Mucosa of gallbladder (tissue), 1 donor: ENCODE data around the gene SLC25A21. TPM values are rescaled to one million over a fixed set of nuclear protein-coding genes. Genes with fewer than 3 reads are reported as not detected.

Experiments used
- DNase-seq: peaks from one replicate; pipeline ENCODE4 v3.0.0-alpha.2; 2020; ENCODE audit warnings: low spot score
- total RNA-seq: library from RNA; stranded (reverse); gene quantifications from one replicate; pipeline ENCODE4 v1.2.1, GENCODE V29; 2021
- donor health status: DM: no; HTN: no; CAD: no.

Gene SLC25A21
- total RNA-seq, 1 donor from 2014 or later = 1.6 TPM

DNA sequence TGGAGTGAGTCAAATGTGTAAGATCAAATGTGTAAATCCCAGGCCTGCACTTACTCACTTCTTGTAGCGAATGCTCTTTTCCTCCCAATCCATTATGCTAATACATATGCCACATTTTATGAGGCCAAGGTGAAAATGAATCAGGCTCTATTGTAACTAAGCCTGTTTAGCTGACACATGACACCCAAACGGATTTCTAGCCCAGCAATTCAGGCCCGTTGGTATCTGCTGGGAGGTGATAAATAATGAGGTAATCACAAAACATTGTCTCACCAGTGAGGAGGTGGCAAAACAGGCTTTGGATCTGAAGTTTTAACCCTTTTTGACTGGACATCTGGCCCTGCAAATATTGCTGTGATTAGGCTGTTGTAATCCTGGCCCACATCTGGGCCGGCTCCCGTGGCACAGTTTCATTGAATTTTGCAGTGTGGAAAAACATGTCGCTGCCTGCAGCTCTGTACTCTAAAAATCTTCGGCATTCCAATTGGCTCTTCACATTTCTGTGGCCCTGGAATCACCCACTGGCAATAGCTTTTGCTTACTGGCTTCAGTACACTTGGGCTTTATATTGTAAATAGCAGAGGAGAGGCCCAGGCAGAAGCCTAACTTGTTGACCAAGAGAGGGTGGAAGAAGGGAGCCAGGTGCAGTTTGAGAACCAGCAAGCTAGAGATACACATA, 404.7 kb downstream of the SLC25A21 start:
- no peak for DNase-seq

DNA sequence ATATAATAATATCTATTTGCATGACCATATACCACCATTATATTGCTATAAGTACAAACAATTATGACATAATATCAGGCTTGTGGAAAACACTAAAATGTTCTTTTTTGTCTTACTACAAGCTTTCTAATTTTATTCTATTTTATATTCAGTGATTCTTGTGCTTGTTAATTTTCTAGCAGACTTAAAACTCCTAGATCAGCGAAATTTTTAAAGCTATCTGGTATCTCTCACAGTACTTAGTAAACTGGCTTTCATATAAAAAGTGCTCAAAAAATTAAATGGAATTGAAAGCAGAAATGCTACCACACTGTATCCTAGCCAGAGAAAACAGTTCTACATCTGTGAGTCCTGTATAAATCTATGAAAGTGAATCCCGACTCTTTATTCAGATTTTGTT, 405.4 kb downstream of the SLC25A21 start:
- DNase-seq = no peak

DNA sequence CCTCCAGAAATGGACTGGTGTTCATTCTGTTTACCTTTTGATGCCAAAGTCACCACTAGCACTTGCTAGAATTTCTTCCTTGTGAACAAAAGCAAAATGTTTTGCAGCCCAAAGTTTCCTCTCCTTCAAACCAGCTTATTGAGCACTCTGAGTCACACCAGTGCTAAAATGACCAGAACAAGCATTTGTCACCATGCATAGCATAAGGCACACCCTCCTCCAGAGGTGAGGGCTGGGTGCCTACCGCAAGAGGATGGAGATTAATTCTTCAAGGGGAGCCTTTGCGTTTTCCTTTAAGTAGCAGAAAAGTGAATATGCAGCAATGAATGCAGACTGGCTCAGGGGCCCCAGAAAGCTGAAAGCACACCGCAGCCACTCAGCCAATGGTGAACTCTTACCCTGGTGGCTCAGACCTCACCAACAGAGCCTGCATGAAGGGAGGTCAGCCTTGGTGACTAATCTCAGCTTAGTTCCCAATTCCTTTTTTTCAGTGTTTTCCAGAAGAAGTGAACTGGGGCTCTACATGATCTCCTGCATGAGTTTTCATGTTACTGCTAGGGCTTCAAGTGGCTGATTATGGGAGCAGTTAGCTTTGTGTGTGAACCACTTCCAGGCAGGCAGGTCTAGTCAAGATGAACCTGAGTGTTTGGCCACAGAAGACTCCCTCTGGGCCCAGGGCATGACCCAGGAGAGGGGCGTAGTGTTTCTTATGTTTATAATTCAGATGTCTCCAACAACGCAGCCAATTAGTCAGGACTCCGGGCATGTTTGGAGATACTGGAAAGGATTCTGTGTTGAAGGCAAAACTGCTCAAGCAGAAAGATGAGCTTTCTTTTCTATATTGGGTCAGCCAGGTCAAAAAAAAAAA, 414.4 kb downstream of the SLC25A21 start:
- DNase-seq = no peak

DNA sequence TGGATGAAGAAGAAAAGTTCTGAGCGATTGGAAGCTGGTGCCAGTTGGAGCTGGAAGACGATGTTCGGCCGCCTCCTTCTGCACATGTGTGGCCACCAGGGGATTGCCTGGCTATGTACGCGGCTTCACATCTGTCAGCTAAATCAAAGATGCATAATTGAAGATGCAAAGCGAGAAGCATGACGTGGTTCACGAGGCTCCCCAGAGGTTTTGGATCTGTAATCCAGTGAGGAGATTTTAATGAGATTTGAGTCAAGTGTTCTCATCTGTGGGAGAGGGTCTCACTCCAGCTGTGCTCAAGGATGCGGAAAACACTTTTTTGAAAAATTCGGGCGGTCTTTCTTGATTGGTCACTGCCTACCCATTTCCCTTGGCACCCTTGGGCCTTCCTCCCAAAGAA, 416.2 kb downstream of the SLC25A21 start:
- no peak for DNase-seq

- no peak for DNase-seq
Observed at GRCh38 chr14:36755756-36756155, 416.6 kb downstream of the SLC25A21 start.

GRCh38 chr14:36751920-36752319, 420.5 kb downstream of the SLC25A21 start:
- no peak for DNase-seq

DNA sequence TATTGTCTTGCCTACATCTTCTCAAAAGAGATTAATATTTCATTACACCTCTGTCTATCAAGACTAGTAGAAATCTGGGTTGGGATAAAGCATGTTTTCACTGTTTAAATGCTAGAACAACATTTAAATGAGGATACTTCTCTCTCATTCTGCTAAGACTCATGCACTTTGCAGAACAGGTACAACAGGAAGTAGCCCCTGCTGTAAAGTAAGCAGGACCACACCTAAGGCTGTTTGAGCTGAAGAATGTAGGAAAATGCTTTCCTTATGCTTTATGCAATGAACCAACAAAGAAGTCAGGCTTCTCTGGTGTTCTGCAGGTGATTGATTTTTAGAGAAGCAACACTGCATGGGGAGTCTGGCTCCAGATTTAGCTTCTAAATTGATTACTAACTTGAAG, 421.3 kb downstream of the SLC25A21 start:
- DNase-seq = no peak

GRCh38 chr14:36750244-36750643, 422.2 kb downstream of the SLC25A21 start:
- no peak for DNase-seq

DNA sequence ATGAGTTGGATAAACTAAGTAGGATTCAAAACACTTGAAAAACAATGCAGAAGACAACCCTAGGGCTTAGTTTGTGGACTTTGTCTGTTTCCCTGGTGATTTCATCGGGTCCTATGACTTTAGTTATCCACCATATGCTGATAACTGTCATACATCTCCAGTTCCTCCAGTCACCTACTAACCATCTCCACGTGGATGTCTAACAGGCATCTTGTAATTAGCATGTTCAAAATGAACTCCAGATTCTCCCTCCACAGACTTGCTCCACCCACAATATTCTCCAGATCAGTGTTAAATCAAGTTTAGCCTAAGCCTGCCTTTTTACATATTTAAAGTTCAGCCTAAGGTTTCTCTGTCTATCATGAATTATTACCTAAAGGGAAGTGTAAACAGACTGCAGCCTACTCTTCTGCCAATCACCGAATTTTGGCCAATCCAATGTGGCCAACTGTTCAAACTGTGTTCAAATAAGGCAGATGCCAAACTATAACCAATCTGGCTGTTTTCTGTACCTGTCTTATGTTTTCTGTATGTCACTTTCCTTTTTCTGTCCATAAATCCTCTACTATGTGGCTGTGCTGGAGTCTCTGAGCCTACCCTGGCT, 423.7 kb downstream of the SLC25A21 start:
- no peak for DNase-seq

DNA sequence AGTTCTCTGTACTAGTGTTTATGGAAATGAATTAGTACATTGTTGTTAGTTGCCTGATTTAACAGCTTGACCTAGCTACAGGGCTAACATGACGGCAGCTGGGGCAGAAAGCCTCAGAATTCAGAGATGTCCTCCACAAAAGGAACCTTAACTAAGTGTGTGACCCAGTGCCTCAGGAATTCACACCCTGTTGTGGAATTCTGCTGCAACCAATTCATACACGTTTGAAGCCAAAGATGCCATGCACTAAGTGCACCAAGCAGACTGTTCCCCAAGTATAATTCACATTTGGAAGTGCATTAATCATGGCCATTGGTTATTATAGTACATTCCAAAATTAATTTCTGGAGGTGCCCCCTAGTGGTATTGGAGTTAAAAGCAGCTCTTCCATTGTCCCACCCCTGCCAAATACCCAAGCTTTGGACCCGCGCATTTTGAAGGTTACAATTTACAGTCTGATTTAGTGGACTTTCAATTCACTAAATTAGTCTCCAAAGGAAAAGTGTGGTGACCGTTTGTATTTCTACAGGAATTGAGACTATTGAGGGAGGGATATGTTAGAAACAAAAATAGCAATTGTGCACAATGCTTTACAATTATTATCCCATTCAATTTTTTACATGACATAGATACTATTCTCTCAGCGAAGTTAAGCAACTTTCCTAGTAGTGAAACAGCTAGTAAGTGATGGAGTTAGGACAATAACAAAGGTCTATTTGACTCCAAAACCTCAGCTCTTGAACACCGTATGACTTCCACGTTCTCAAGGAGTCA, 424.8 kb downstream of the SLC25A21 start:
- no peak for DNase-seq

DNA sequence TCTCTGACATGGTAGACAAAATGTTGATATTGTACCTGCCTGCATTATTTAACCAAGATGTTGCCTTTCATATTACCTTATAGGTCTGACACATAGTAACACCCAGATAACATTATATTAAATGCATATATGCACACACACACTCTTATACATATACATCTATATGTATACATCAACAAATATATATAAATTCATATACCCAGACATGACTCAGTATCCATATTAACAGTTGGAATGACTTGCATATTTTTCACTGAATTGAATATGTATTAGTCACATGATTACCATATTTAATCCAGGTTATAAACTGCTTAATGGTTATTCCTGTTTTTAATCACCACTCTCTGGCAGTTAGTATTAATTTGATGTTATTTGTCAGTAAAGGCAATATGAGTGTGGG, 425.5 kb downstream of the SLC25A21 start:
- DNase-seq = no peak

- no peak for DNase-seq
Observed at GRCh38 chr14:36741858-36742257, 430.5 kb downstream of the SLC25A21 start.

- DNase-seq = no peak
Observed at GRCh38 chr14:36738269-36738668, 434.1 kb downstream of the SLC25A21 start.

DNA sequence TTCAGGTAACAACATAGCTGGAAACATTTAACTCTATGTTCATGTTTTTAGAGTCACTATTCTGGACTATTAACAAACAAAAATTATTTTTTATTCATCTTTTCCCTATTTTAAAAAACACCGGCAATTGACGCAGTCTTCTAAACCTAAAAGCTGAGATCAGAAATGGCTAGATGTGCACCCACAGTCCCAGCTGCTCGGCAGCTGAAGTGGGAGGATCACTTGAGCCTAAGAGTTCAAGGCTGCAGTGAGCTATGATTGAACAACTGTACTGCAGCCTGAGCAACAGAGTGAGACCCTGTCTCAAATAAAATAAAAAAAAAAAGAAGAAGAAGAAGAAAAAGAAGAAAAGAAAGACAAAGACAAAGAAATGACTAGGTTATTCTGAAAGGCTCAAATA, 446.3 kb downstream of the SLC25A21 start:
- DNase-seq = no peak

- no peak for DNase-seq
Observed at GRCh38 chr14:36724162-36724561, 448.2 kb downstream of the SLC25A21 start.

DNA sequence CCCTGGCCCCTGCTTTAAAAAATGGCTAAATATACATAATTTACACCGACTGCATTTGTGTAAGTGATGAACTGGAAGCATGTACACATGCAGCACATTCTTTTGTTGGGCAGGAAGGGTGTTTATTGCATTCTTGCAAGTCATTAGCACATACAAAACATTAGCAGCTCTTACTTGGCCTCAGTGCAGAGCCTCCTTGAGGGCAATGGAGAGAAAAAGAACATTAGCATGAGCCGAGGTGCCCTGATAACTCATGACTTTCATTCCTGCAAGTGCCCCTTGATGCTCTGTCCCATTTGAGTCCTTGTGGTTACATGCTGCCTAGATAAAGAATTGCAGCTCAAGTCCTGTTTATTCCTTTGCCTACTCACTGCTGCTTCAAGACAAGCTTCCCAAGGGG, 448.9 kb downstream of the SLC25A21 start:
- DNase-seq = no peak

GRCh38 chr14:36721877-36722276, 450.5 kb downstream of the SLC25A21 start:
- no peak for DNase-seq

DNA sequence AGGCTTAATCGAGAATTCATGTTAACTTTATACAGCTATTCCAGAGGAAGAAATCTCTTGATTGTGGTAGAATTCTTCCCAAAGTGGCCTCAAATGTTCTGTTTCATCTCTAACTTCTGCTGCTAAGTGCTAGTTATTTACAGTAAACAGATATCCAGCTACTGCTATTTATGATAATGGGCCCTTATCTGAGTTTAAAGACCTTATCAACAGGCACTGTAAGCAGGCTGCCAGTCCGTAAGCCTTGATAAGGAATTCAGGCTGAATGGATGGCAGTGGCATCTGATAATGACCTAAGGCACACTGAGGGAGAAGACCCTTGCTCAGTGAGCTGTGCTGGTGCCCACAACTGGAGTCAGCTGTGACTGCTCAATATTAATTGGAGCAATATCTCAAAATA, 451.7 kb downstream of the SLC25A21 start:
- DNase-seq = no peak

DNA sequence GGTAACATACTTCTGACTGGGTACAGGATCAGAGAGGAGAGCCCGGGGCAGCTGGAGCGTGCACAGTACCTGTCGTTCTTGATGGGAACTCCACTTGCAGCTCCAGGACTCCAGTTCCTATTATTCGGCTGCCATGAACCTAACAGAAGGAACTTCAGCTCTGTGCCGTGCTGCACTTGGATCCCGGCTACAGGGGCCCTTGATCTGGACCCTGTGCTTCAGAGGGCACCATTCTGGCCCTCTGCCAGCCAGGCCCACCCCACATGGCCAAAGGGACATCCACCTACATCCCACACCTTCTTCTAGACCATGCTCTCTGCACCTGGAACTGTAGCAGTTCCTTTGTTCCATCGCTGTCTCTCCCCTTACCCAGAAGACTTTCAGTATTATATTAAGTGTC, 452.6 kb downstream of the SLC25A21 start:
- no peak for DNase-seq

GRCh38 chr14:36718216-36718615, 454.2 kb downstream of the SLC25A21 start:
- DNase-seq = no peak

GRCh38 chr14:36717363-36717762, 455.0 kb downstream of the SLC25A21 start:
- no peak for DNase-seq

GRCh38 chr14:36716614-36717184, 455.7 kb downstream of the SLC25A21 start:
- DNase-seq = no peak
